Prostate gland (tissue), 2 donors: ENCODE results near the gene KLRC3.

Experiments
- CTCF ChIP-seq, 4 experiments: fragments of 200-600 bp in 2 of 4; fragments of 450-650 bp in 2 of 4; sonication (generic) in 2 of 4; IDR thresholded peaks; 1 replicate in 3 of 4; 2 replicates in 1 of 4; pipeline ENCODE4 v1.5.1; 2016 to 2019; ENCODE audit warnings: antibody characterized with exemption in 4 of 4, mild to moderate bottlenecking in 2 of 4, moderate library complexity in 2 of 4
- POLR2AphosphoS5 ChIP-seq: sonication (generic); formaldehyde crosslinking; IDR thresholded peaks from one replicate; pipeline ENCODE4 v1.6.1; 2017; ENCODE audit warnings: antibody characterized with exemption

GRCh38 chr12:10453156-10453555 lies 32.8 kb upstream of the KLRC3 start, which contains the start of gene KLRC1:
- no peak for TF ChIP-seq CTCF (IDR thresholded peaks at IDR 0.05)
- TF ChIP-seq POLR2AphosphoS5, result no peak
